GM19239 (cell line): Measurements from ENCODE around the gene TTC34.
A peak's percentile ranks its signal among the peaks of the same experiment; 100 is the strongest.

Experiments used
- DNase-seq: peaks from one replicate; pipeline ENCODE4 v3.0.0; 2011; ENCODE audit warnings: low spot score; ENCODE audit not compliant: insufficient read length
- FAIRE-seq: peaks from 2 replicates; lab custom pipeline; 2011; peaks lifted over from hg19 to GRCh38; lab: Jason Lieb, UNC

The TTC34 gene

GRCh38 chr1:2645776-2646175 is 155.7 kb downstream of the TTC34 start:
- DNase-seq: no peak

GRCh38 chr1:2645143-2645542 is 156.3 kb downstream of the TTC34 start:
- DNase-seq (no peak), FAIRE-seq (no peak)

More at GRCh38 chr1:2645776-2646175, 155.7 kb downstream of the TTC34 start:
- FAIRE-seq: no peak

GRCh38 chr1:2644591-2645101 is 156.8 kb downstream of the TTC34 start:
- no peak for DNase-seq
- FAIRE-seq: no peak

- DNase-seq (no peak), FAIRE-seq (no peak)
These were observed 157.3 kb downstream of the TTC34 start for GRCh38 chr1:2644171-2644570.

- no peak for FAIRE-seq
- DNase-seq: no peak
These were observed 157.9 kb downstream of the TTC34 start for GRCh38 chr1:2643414-2644077.

- DNase-seq: peak; percentile 100
- peak; percentile 88 for FAIRE-seq
These were observed 158.7 kb downstream of the TTC34 start for GRCh38 chr1:2642560-2643413.

- FAIRE-seq: no peak
These were observed 159.3 kb downstream of the TTC34 start for GRCh38 chr1:2642131-2642559.

GRCh38 chr1:2641381-2642130 is 159.9 kb downstream of the TTC34 start:
- DNase-seq (no peak), FAIRE-seq (no peak)

More at GRCh38 chr1:2642131-2642559, 159.3 kb downstream of the TTC34 start:
- no peak for DNase-seq

GRCh38 chr1:2640626-2641025 is 160.9 kb downstream of the TTC34 start:
- DNase-seq (no peak), FAIRE-seq (no peak)

GRCh38 chr1:2639607-2640521 is 161.6 kb downstream of the TTC34 start:
- FAIRE-seq (no peak), DNase-seq (no peak)

- DNase-seq: no peak
- no peak for FAIRE-seq
These were observed 162.3 kb downstream of the TTC34 start for GRCh38 chr1:2639203-2639602.

- FAIRE-seq (no peak), DNase-seq (no peak)
These were observed 162.9 kb downstream of the TTC34 start for GRCh38 chr1:2638466-2639115.

- DNase-seq: no peak
- FAIRE-seq: no peak
These were observed 163.9 kb downstream of the TTC34 start for GRCh38 chr1:2637442-2638145.

- no peak for DNase-seq
- FAIRE-seq: no peak
These were observed 164.8 kb downstream of the TTC34 start for GRCh38 chr1:2636733-2637132.

GRCh38 chr1:2635361-2636010 is 166.0 kb downstream of the TTC34 start:
- FAIRE-seq: no peak
- DNase-seq: no peak

GRCh38 chr1:2633936-2634491 is 167.5 kb downstream of the TTC34 start:
- DNase-seq (no peak), FAIRE-seq (no peak)

- FAIRE-seq (no peak), DNase-seq (no peak)
These were observed 168.0 kb downstream of the TTC34 start for GRCh38 chr1:2633366-2633935.
